GM12892 (cell line): ENCODE results near the gene PRRC2A.
A peak's percentile ranks its signal among the peaks of the same experiment; 100 is the strongest.

Experiments
- POLR2A ChIP-seq: IDR thresholded peaks from 2 replicates; pipeline ENCODE4 v1.6.1; 2011; ENCODE audit warnings: low read depth, low read length, control low read depth
- POLR2AphosphoS5 ChIP-seq: IDR thresholded peaks from 2 replicates; pipeline ENCODE4 v1.6.1; 2011; ENCODE audit warnings: low read depth, low read length, control low read depth
- TAF1 ChIP-seq: IDR thresholded peaks from 2 replicates; pipeline ENCODE4 v1.6.1; 2011; ENCODE audit warnings: low read depth, mild to moderate bottlenecking, control low read depth, low read length, borderline replicate concordance

GRCh38 chr6:31615748-31616147, 4.8 kb upstream of the PRRC2A start:
- TF ChIP-seq POLR2AphosphoS5: no peak
- TF ChIP-seq POLR2A: 0 out of 2 replicates have a peak, but pooled peaks have one; percentile 29
- TF ChIP-seq TAF1: no peak
